SK-N-SH treated with all-trans-retinoic acid at 6 μM for 48 hours (cell line): ENCODE results near the gene CDH8.

Source experiments
- BACH2 ChIP-seq: fragments of 250-450 bp; sonication (Bioruptor Pico); IDR thresholded peaks from 2 replicates; pipeline ENCODE4 v1.9.0; 2021; ENCODE audit warnings: mild to moderate bottlenecking, borderline replicate concordance
- CREB5 ChIP-seq: fragments of 250-450 bp; sonication (Bioruptor Pico); IDR thresholded peaks from 2 replicates; pipeline ENCODE4 v1.5.1; 2020; ENCODE audit warnings: low read depth, mild to moderate bottlenecking, moderate library complexity
- OSR1 ChIP-seq: fragments of 250-450 bp; sonication (Bioruptor Pico); IDR thresholded peaks from 2 replicates; pipeline ENCODE4 v1.8.0; 2022; ENCODE audit warnings: moderate library complexity, mild to moderate bottlenecking, inconsistent platforms
- PATZ1 ChIP-seq: fragments of 250-450 bp; sonication (Bioruptor Pico); IDR thresholded peaks from 2 replicates; pipeline ENCODE4 v1.8.0; 2020; ENCODE audit warnings: mild to moderate bottlenecking, moderate library complexity, borderline replicate concordance
- POU6F1 ChIP-seq: fragments of 250-450 bp; sonication (Bioruptor Pico); IDR thresholded peaks from 2 replicates; pipeline ENCODE4 v1.8.0; 2021; ENCODE audit warnings: low read depth, mild to moderate bottlenecking, moderate library complexity, borderline replicate concordance
- RARB ChIP-seq: fragments of 250-450 bp; sonication (Bioruptor Pico); IDR thresholded peaks from 2 replicates; pipeline ENCODE4 v1.8.0; 2021; ENCODE audit warnings: mild to moderate bottlenecking, moderate library complexity
- SNAI2 ChIP-seq: fragments of 250-450 bp; sonication (Bioruptor Pico); IDR thresholded peaks from 2 replicates; pipeline ENCODE4 v1.5.0; 2020; ENCODE audit warnings: mild to moderate bottlenecking, moderate library complexity
- TCF4 ChIP-seq: fragments of 250-450 bp; sonication (Bioruptor Pico); IDR thresholded peaks from 2 replicates; pipeline ENCODE4 v1.8.0; 2021; ENCODE audit warnings: mild to moderate bottlenecking, moderate library complexity, borderline replicate concordance
- TOX ChIP-seq: fragments of 250-450 bp; sonication (Bioruptor Pico); IDR thresholded peaks from 2 replicates; pipeline ENCODE4 v1.8.0; 2021; ENCODE audit warnings: mild to moderate bottlenecking, moderate library complexity, borderline replicate concordance
- TSHZ2 ChIP-seq: fragments of 250-450 bp; sonication (Bioruptor Pico); IDR thresholded peaks from 2 replicates; pipeline ENCODE4 v1.5.0; 2020; ENCODE audit warnings: mild to moderate bottlenecking, moderate library complexity
- ZFP3 ChIP-seq: fragments of 250-450 bp; sonication (Bioruptor Pico); IDR thresholded peaks from 2 replicates; pipeline ENCODE4 v1.5.0; 2020; ENCODE audit warnings: mild to moderate bottlenecking, moderate library complexity
- ZFP30 ChIP-seq: fragments of 450-650 bp; formaldehyde crosslinking; IDR thresholded peaks from 2 replicates; pipeline ENCODE4 v1.5.0; 2022; ENCODE audit warnings: mild to moderate bottlenecking, moderate library complexity
- ZNF565 ChIP-seq: fragments of 450-650 bp; formaldehyde crosslinking; conservative IDR thresholded peaks from 2 replicates; pipeline ENCODE4 v1.5.0; 2020; ENCODE audit warnings: low read depth, mild to moderate bottlenecking, moderate library complexity
- ZNF70 ChIP-seq: fragments of 450-650 bp; formaldehyde crosslinking; IDR thresholded peaks from 2 replicates; pipeline ENCODE4 v1.5.0; 2020; ENCODE audit warnings: mild to moderate bottlenecking, moderate library complexity

- no peak for TF ChIP-seq TSHZ2 (CRISPR knock-in tag)
- no peak for TF ChIP-seq CREB5 (CRISPR knock-in tag)
- no peak for TF ChIP-seq ZNF70 (CRISPR knock-in tag)
- TF ChIP-seq RARB = no peak
- TF ChIP-seq TOX (CRISPR knock-in tag) = no peak
- TF ChIP-seq ZFP30 (CRISPR knock-in tag) = no peak
- TF ChIP-seq POU6F1 (CRISPR knock-in tag) = no peak
- no peak for TF ChIP-seq TCF4 (CRISPR knock-in tag)
- TF ChIP-seq OSR1 (CRISPR knock-in tag) = no peak
- no peak for TF ChIP-seq PATZ1 (CRISPR knock-in tag)
- no peak for TF ChIP-seq SNAI2 (CRISPR knock-in tag)
- TF ChIP-seq ZFP3 (CRISPR knock-in tag) = no peak
- no peak for TF ChIP-seq BACH2
- no peak for TF ChIP-seq ZNF565
These were observed 16.4 kb downstream of the CDH8 start for GRCh38 chr16:62019851-62020250.
